ENCODE data around the gene SRGN.
A peak's percentile ranks its signal among the peaks of the same experiment; 100 is the strongest.
"Not testable (repeated sequence)": the region's sequence is repeated elsewhere in the genome, so short reads cannot be mapped to it uniquely, and the experiment has no call there.

The SRGN gene
- total RNA-seq = 237 to 1,619 (median 558) reads per million in 17 experiments

GRCh38 chr10:69087590-69088470 is at the start of gene SRGN:
Gene SRGN, plus strand, starts transcription at chr10:69088103. Its CDS starts 55 bp downstream, at chr10:69088158.
- peak; percentile 89 to 97 (median 94) for DNase-seq

GRCh38 chr10:69040904-69041303 is 47.0 kb upstream of the SRGN start:
- DNase-seq = not testable (repeated sequence)

- no peak for DNase-seq
Observed at GRCh38 chr10:69042417-69042816, 45.5 kb upstream of the SRGN start.

GRCh38 chr10:69042838-69043237 is 45.1 kb upstream of the SRGN start:
- DNase-seq = no peak

GRCh38 chr10:69043931-69044531 is 43.9 kb upstream of the SRGN start:
- DNase-seq = peak; percentile 47 to 70 (median 54)

- peak; percentile 40 to 81 (median 69) for DNase-seq
Observed at GRCh38 chr10:69044546-69044945, 43.4 kb upstream of the SRGN start.

- DNase-seq = peak; percentile 82 to 97 (median 86)
Observed at GRCh38 chr10:69045441-69046300, 42.2 kb upstream of the SRGN start.

GRCh38 chr10:69047111-69047832 is 40.6 kb upstream of the SRGN start:
- peak; percentile 71 to 80 (median 76) for DNase-seq

GRCh38 chr10:69048103-69048502 is 39.8 kb upstream of the SRGN start:
- peak; percentile 93 to 98 (median 96) for DNase-seq

GRCh38 chr10:69049566-69049961 is 38.3 kb upstream of the SRGN start:
- peak; percentile 81 to 92 (median 90) for DNase-seq

- DNase-seq = peak; percentile 87 to 95 (median 92)
Observed at GRCh38 chr10:69051303-69051702, 36.6 kb upstream of the SRGN start.

- peak; percentile 59 to 80 (median 76) for DNase-seq
Observed at GRCh38 chr10:69051710-69052487, 36.0 kb upstream of the SRGN start.

- DNase-seq = no peak
Observed at GRCh38 chr10:69052736-69053135, 35.2 kb upstream of the SRGN start.

- no peak for DNase-seq
Observed at GRCh38 chr10:69055241-69055640, 32.7 kb upstream of the SRGN start.

- DNase-seq = peak; percentile 78 to 92 (median 88)
Observed at GRCh38 chr10:69056129-69056528, 31.8 kb upstream of the SRGN start.

GRCh38 chr10:69056536-69057260 is 31.2 kb upstream of the SRGN start:
- DNase-seq = peak; percentile 44 to 70 (median 54)

- DNase-seq = peak; percentile 63 to 86 (median 80)
Observed at GRCh38 chr10:69057261-69057950, 30.5 kb upstream of the SRGN start.

- no peak for DNase-seq
Observed at GRCh38 chr10:69057951-69058297, 30.0 kb upstream of the SRGN start.

- DNase-seq = no peak
Observed at GRCh38 chr10:69060127-69060798, 27.6 kb upstream of the SRGN start.
